Neural progenitor cell (in vitro differentiated cells): ENCODE data around the gene CPSF7. TPM values are rescaled to one million over a fixed set of nuclear protein-coding genes. Genes with fewer than 3 reads are reported as not detected.

Experiments
- DNase-seq: peaks from one replicate; pipeline ENCODE4 v3.0.0-alpha.2; 2016; ENCODE audit warnings: low spot score
- H2AFZ ChIP-seq: fragments of 200-600 bp; sonication (generic); replicated peaks from 2 replicates; pipeline ENCODE4 v1.6.1; 2016; ENCODE audit warnings: antibody characterized with exemption
- H3F3A ChIP-seq: fragments of 200-600 bp; sonication (generic); 2 replicates; pipeline ENCODE4 v1.6.1; 2016; ENCODE audit warnings: antibody characterized with exemption, low read depth
- H3K27ac ChIP-seq: fragments of 200-600 bp; sonication (generic); 2 replicates; pipeline ENCODE4 v1.5.1; 2016; ENCODE audit warnings: mild to moderate bottlenecking
- H3K27me3 ChIP-seq: fragments of 200-600 bp; sonication (generic); 2 replicates; pipeline ENCODE4 v1.6.1; 2016; ENCODE audit warnings: mild to moderate bottlenecking, moderate library complexity
- H3K36me3 ChIP-seq: fragments of 200-600 bp; sonication (generic); 2 replicates; pipeline ENCODE4 v1.5.1; 2016
- H3K4me1 ChIP-seq: fragments of 200-600 bp; sonication (generic); 2 replicates; pipeline ENCODE4 v1.6.1; 2016; ENCODE audit warnings: mixed run types
- H3K4me2 ChIP-seq: fragments of 200-600 bp; sonication (generic); 2 replicates; pipeline ENCODE4 v1.6.1; 2016
- H3K4me3 ChIP-seq: fragments of 200-600 bp; sonication (generic); 2 replicates; pipeline ENCODE4 v1.5.1; 2016
- H3K79me2 ChIP-seq: fragments of 200-600 bp; sonication (generic); 2 replicates; pipeline ENCODE4 v1.6.1; 2016; ENCODE audit warnings: low read depth
- H3K9ac ChIP-seq: fragments of 200-600 bp; sonication (generic); 2 replicates; pipeline ENCODE4 v1.6.1; 2016
- H3K9me3 ChIP-seq: fragments of 200-600 bp; sonication (generic); 2 replicates; pipeline ENCODE4 v1.5.1; 2016; ENCODE audit warnings: low read depth
- H4K20me1 ChIP-seq: fragments of 200-600 bp; sonication (generic); 2 replicates; pipeline ENCODE4 v1.6.1; 2016; ENCODE audit warnings: low read depth
- H3K27ac Mint-ChIP-seq: 3 replicates; pipeline ENCODE4 v1.8.0; 2021; ENCODE audit warnings: mixed read lengths
- H3K27me3 Mint-ChIP-seq: 2 replicates; pipeline ENCODE4 v1.8.0; 2022; ENCODE audit warnings: low read depth, mild to moderate bottlenecking, inconsistent platforms, moderate library complexity, mixed read lengths; ENCODE audit not compliant: insufficient read depth
- H3K36me3 Mint-ChIP-seq: 3 replicates; pipeline ENCODE4 v1.8.0; 2021; ENCODE audit warnings: mixed read lengths
- H3K4me1 Mint-ChIP-seq: 3 replicates; pipeline ENCODE4 v1.8.0; 2021; ENCODE audit warnings: mixed read lengths
- H3K4me3 Mint-ChIP-seq: 3 replicates; pipeline ENCODE4 v1.8.0; 2021; ENCODE audit warnings: mild to moderate bottlenecking, moderate library complexity, mixed read lengths
- H3K9me3 Mint-ChIP-seq: 3 replicates; pipeline ENCODE4 v1.8.0; 2020; ENCODE audit warnings: mixed read lengths
- EZH2 ChIP-seq: fragments of 200-600 bp; sonication (generic); IDR thresholded peaks from 2 replicates; pipeline ENCODE4 v1.6.1; 2017; ENCODE audit warnings: antibody characterized with exemption, mild to moderate bottlenecking, moderate library complexity
- EZH2phosphoT487 ChIP-seq: fragments of 200-600 bp; sonication (generic); IDR thresholded peaks from 2 replicates; pipeline ENCODE4 v1.6.1; 2017; ENCODE audit warnings: antibody characterized with exemption
- small RNA-seq: library from RNA; depleted of rRNA; stranded (forward); fragments of <200 nt; gene quantifications from one replicate; pipeline ENCODE3, GENCODE V24; 2015
- total RNA-seq: library from RNA; depleted of rRNA; stranded (reverse); fragments of >200 nt; gene quantifications from 2 replicates; pipeline ENCODE4 v1.2.3, GENCODE V29; 2015; ENCODE audit warnings: low replicate concordance
- TF ChIP-seq, protein P1 (sequence below): fragments of 200-600 bp; sonication (generic); IDR thresholded peaks from 2 replicates; pipeline ENCODE4 v1.5.1; 2017; ENCODE audit warnings: antibody characterized with exemption, mild to moderate bottlenecking

The CPSF7 gene
- total RNA-seq, 1 donor from 2014 or later: 60.7 TPM

DNA sequence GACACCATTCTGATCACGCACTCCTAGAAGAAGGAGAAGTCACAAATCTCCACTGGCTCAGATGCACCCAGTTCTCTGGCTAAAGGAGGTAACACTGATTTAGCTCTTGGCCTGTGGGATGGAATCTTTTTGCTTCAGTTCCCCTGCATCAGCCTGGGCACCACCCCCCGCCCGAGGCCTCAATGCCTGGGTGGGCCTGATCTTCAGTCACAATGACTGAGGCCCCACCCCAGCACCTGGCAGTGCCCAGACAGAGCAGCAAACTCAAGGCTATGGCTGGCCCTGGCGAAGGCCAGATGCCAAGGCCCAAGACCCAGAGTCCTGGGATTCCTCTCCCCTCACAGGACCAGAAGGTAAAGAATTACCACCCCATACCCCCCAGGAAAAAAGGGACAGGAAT is 73.1 kb downstream of the CPSF7 start:
- Histone ChIP-seq H3K4me2 (no peak overlapping the region), H4K20me1 (no peaks in the 10 kb centered on the region), H3K9me3 (no peaks in the 10 kb centered on the region), H3K4me3 (no peak overlapping the region), H3K79me2 (peaks cover 21% of the 10 kb centered on the region), H3K36me3 (no peaks in the 10 kb centered on the region), H3F3A (peaks cover 4% of the 10 kb centered on the region), H3K9ac (no peak overlapping the region), H3K27ac (no peak overlapping the region), H3K27me3 (no peaks in the 10 kb centered on the region), H2AFZ (no peak overlapping the region), H3K4me1 (peaks cover 4% of the 10 kb centered on the region)
- Mint-ChIP-seq H3K27me3 (peaks cover 4% of the 10 kb centered on the region), H3K36me3 (peaks cover 6% of the 10 kb centered on the region), H3K4me3 (no peak overlapping the region), H3K27ac (no peak overlapping the region), H3K9me3 (no peaks in the 10 kb centered on the region), H3K4me1 (peaks cover 14% of the 10 kb centered on the region)
- no peak for TF ChIP-seq EZH2phosphoT487
- TF ChIP-seq, protein P1, sequence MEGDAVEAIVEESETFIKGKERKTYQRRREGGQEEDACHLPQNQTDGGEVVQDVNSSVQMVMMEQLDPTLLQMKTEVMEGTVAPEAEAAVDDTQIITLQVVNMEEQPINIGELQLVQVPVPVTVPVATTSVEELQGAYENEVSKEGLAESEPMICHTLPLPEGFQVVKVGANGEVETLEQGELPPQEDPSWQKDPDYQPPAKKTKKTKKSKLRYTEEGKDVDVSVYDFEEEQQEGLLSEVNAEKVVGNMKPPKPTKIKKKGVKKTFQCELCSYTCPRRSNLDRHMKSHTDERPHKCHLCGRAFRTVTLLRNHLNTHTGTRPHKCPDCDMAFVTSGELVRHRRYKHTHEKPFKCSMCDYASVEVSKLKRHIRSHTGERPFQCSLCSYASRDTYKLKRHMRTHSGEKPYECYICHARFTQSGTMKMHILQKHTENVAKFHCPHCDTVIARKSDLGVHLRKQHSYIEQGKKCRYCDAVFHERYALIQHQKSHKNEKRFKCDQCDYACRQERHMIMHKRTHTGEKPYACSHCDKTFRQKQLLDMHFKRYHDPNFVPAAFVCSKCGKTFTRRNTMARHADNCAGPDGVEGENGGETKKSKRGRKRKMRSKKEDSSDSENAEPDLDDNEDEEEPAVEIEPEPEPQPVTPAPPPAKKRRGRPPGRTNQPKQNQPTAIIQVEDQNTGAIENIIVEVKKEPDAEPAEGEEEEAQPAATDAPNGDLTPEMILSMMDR: no peak
- no peak for TF ChIP-seq EZH2
- DNase-seq: no peak

DNA sequence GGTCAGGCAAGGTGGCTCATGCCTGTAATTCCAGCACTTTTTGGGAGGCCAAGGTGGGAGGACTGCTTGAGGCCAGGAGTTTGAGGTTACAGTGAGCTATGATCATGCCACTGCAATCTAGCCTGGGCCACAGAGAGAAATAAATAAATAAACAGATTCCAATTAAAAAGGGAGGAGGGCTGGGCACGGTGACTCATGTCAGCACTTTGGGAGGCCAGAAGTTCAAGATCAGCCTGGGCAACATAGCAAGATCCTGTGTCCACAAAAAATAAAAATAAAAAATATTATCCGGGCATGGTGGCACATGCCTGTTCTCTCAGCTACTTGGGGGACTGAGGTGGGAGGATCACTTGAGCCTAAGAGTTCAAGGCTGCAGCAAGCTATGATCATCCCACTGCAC is 75.6 kb downstream of the CPSF7 start:
- Histone ChIP-seq H3K27me3 (no peaks in the 10 kb centered on the region), H3K4me3 (no peak overlapping the region), H3K4me2 (no peak overlapping the region), H3K9ac (no peak overlapping the region), H3F3A (no peaks in the 10 kb centered on the region), H3K27ac (no peak overlapping the region), H2AFZ (no peak overlapping the region), H3K79me2 (no peaks in the 10 kb centered on the region), H3K9me3 (no peaks in the 10 kb centered on the region), H3K36me3 (no peaks in the 10 kb centered on the region), H3K4me1 (no peaks in the 10 kb centered on the region), H4K20me1 (no peaks in the 10 kb centered on the region)
- no peak overlapping the region for H3K27ac Mint-ChIP-seq
- TF ChIP-seq EZH2phosphoT487: no peak
- TF ChIP-seq EZH2: no peak
- TF ChIP-seq, protein P1: no peak
- H3K27me3 Mint-ChIP-seq: peaks cover 2% of the 10 kb centered on the region
- no peak overlapping the region for H3K4me3 Mint-ChIP-seq
- H3K36me3 Mint-ChIP-seq: peaks cover 9% of the 10 kb centered on the region
- DNase-seq: no peak
- peaks cover 1% of the 10 kb centered on the region for H3K4me1 Mint-ChIP-seq
- H3K9me3 Mint-ChIP-seq: no peaks in the 10 kb centered on the region

DNA sequence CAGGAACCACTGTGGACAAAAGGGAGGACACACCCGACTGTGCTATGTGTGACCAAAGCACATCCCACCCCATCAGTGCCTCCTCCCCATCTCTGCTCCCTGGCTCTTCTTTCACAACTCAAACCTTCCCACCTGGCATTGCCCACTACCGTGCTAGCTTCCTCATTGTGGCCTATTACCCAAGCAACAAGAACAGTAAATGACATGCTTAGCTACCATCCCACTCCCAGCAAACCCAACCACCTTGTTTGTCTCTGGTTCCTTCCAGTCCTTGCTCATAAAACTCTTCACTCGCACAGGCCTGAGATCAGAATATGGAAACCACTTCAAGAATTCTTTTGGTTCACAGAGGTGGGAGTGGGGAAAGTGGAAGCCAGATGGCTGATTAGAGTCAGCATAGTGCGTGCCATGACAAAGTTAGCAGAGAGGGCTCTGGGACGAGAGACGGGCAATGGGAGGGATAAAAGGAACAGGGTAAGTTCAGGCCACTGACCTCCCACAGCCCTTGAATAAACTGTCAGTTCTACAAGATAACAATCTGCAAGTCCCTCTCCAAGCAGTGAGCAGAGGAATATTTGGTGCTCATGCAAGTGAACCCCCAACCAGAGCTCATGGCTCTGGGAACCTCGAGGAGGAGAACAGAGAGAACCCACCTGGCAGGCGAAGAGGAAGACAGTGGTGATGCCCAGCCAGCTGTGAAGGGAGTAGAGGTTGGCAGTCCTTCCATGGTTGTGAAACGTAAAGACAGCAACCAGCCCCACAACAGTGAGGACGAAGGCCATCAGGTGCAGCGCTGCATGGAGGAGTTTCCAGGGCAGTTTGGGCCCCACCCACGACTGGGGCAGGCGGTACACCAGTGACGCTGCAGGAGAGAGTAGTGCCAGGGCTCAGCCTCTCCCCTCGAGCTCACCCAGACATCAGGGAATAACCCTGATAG is 76.4 kb downstream of the CPSF7 start:
- no peak overlapping the region for H3K4me2 ChIP-seq
- DNase-seq: no peak
- no peaks in the 10 kb centered on the region for H3K9me3 Mint-ChIP-seq
- no peak overlapping the region for H3K4me3 Mint-ChIP-seq
- H3K9me3 ChIP-seq: no peaks in the 10 kb centered on the region
- H3K9ac ChIP-seq: no peak overlapping the region
- H3K4me1 Mint-ChIP-seq: no peaks in the 10 kb centered on the region
- TF ChIP-seq, protein P1: no peak
- no peak for TF ChIP-seq EZH2phosphoT487
- no peak for TF ChIP-seq EZH2
- H3K4me3 ChIP-seq: no peak overlapping the region
- H3K27ac ChIP-seq: no peak overlapping the region
- no peaks in the 10 kb centered on the region for H3K27me3 ChIP-seq
- peaks cover 9% of the 10 kb centered on the region for H3K36me3 Mint-ChIP-seq
- H3K27ac Mint-ChIP-seq: no peak overlapping the region
- peaks cover 2% of the 10 kb centered on the region for H3K27me3 Mint-ChIP-seq
- H3K4me1 ChIP-seq: no peaks in the 10 kb centered on the region
- no peaks in the 10 kb centered on the region for H4K20me1 ChIP-seq
- H3K79me2 ChIP-seq: no peaks in the 10 kb centered on the region
- no peaks in the 10 kb centered on the region for H3F3A ChIP-seq
- no peaks in the 10 kb centered on the region for H3K36me3 ChIP-seq
- no peak overlapping the region for H2AFZ ChIP-seq

Small RNA genes within 50 kb of the gene (small RNA-seq; reads per million reads assigned to genes)
- gene RN7SL23P: not detected

Other genes with a start within 250 kb of the CPSF7 start
- 0.28 TPM in 1 of 2 replicates, not detected in the other for gene PGA3, start 226.5 kb downstream of the CPSF7 start, total RNA-seq
- gene PGA4, start 207.6 kb downstream of the CPSF7 start, total RNA-seq: 0.31 and 0.41 TPM in 2 replicates
- 0.19 TPM in 1 of 2 replicates, not detected in the other for gene PGA5, start 188.8 kb downstream of the CPSF7 start, total RNA-seq
- 5.1 and 7.0 TPM in 2 replicates for gene VWCE, start 134.7 kb downstream of the CPSF7 start, total RNA-seq
- 275 and 314 TPM in 2 replicates for gene DDB1, start 96.9 kb downstream of the CPSF7 start, total RNA-seq
- gene TKFC, start 96.7 kb downstream of the CPSF7 start, total RNA-seq: 27.3 and 79.3 TPM in 2 replicates
- 12.1 and 18.2 TPM in 2 replicates for gene CYB561A3, start 68.1 kb downstream of the CPSF7 start, total RNA-seq
- 30.7 and 37.6 TPM in 2 replicates for gene TMEM138, start 67.6 kb downstream of the CPSF7 start, total RNA-seq
- gene TMEM216, start 37.4 kb downstream of the CPSF7 start, total RNA-seq: 32.0 and 37.8 TPM in 2 replicates
- 27.4 and 37.7 TPM in 2 replicates for gene SDHAF2, start 149 bp upstream of the CPSF7 start, total RNA-seq
- 0.74 TPM in 1 of 2 replicates, not detected in the other for gene LRRC10B, start 78.8 kb upstream of the CPSF7 start, total RNA-seq
- gene SYT7, start 151.1 kb upstream of the CPSF7 start, total RNA-seq: 0.73 and 4.4 TPM in 2 replicates